ENCODE data around the gene CDRT4. TPM values are rescaled to one million over a fixed set of nuclear protein-coding genes. Genes with fewer than 3 reads are reported as not detected.
"Not testable (repeated sequence)": the region's sequence is repeated elsewhere in the genome, so short reads cannot be mapped to it uniquely, and the experiment has no call there.

Gene CDRT4
- total RNA-seq, 4 donors from 2014 or later: 2.1 to 18.9 (median 12.4) TPM

GRCh38 chr17:15507896-15508295 lies 40.5 kb upstream of the CDRT4 start:
- WGBS, 2 donors: 95 to 100% methylated on average over 3 of the region's 3 CpGs
- H3K4me1 ChIP-seq: peaks cover 0 to 39% (median 21%) of the 10 kb centered on the region in 4 donors
- no peaks in the 10 kb centered on the region for H3K9me3 ChIP-seq
- no peaks in the 10 kb centered on the region for H3K27me3 ChIP-seq
- H3K4me3 ChIP-seq: no peak overlapping the region
- TF ChIP-seq POLR2A (IDR thresholded peaks at IDR 0.05): no peak
- no peak for TF ChIP-seq EP300 (IDR thresholded peaks at IDR 0.05)
- no peak for TF ChIP-seq CTCF (IDR thresholded peaks at IDR 0.05)
- peak overlapping the region in 2 of 4 donors; percentile 20 to 25 for H3K27ac ChIP-seq
- DNase-seq (ENCODE audit: low spot score in 2 of 2): no peak
- peaks cover 0 to 4% (median 0%) of the 10 kb centered on the region in 3 donors for H3K36me3 ChIP-seq

GRCh38 chr17:15507001-15507400 lies 39.6 kb upstream of the CDRT4 start:
- Histone ChIP-seq H3K9me3 (no peaks in the 10 kb centered on the region), H3K36me3 (peaks cover 0 to 4% (median 0%) of the 10 kb centered on the region in 3 donors), H3K4me3 (no peak overlapping the region), H3K27ac (no peak overlapping the region), H3K4me1 (peaks cover 0 to 36% (median 17%) of the 10 kb centered on the region in 4 donors), H3K27me3 (no peaks in the 10 kb centered on the region)
- no peak for TF ChIP-seq CTCF (IDR thresholded peaks at IDR 0.05)
- TF ChIP-seq EP300 (IDR thresholded peaks at IDR 0.05): no peak
- no peak for TF ChIP-seq POLR2A (IDR thresholded peaks at IDR 0.05)
- 97 to 98% methylated on average over 9 of the region's 9 CpGs for WGBS, 2 donors
- DNase-seq (ENCODE audit: low spot score in 2 of 2): no peak

- DNase-seq (ENCODE audit: low spot score in 2 of 2); H3K27ac ChIP-seq; H3K27me3 ChIP-seq; H3K9me3 ChIP-seq; H3K4me3 ChIP-seq; H3K36me3 ChIP-seq: not testable (repeated sequence)
- 91 to 100% methylated on average over 1 to 7 of the region's 32 CpGs for WGBS, 2 donors
- peaks cover 0 to 31% (median 13%) of the 10 kb centered on the region in 4 donors for H3K4me1 ChIP-seq
Measured at GRCh38 chr17:15505708-15506107, 38.3 kb upstream of the CDRT4 start.

GRCh38 chr17:15503731-15504130 lies 36.3 kb upstream of the CDRT4 start:
- Histone ChIP-seq H3K9me3 (no peaks in the 10 kb centered on the region), H3K36me3 (peaks cover 0 to 4% (median 0%) of the 10 kb centered on the region in 3 donors), H3K4me3 (no peak overlapping the region), H3K4me1 (peaks cover 0 to 26% (median 6%) of the 10 kb centered on the region in 4 donors), H3K27me3 (no peaks in the 10 kb centered on the region), H3K27ac (peak overlapping the region in 3 of 4 donors; percentile 69 to 94 (median 90))
- 75 to 79% methylated on average over 2 of the region's 2 CpGs for WGBS, 2 donors
- TF ChIP-seq POLR2A (IDR thresholded peaks at IDR 0.05) (no peak), EP300 (IDR thresholded peaks at IDR 0.05) (no peak), CTCF (IDR thresholded peaks at IDR 0.05) (no peak)
- no peak for DNase-seq (ENCODE audit: low spot score in 2 of 2)

GRCh38 chr17:15502369-15503112 lies 35.1 kb upstream of the CDRT4 start:
- Histone ChIP-seq H3K4me3 (peak overlapping the region; percentile 21 to 53 (median 36)), H3K36me3 (peaks cover 0 to 4% (median 0%) of the 10 kb centered on the region in 3 donors), H3K4me1 (peaks cover 0 to 26% (median 6%) of the 10 kb centered on the region in 4 donors), H3K9me3 (no peaks in the 10 kb centered on the region), H3K27me3 (no peaks in the 10 kb centered on the region), H3K27ac (peak overlapping the region; percentile 69 to 94 (median 82))
- 6 to 8% methylated on average over 32 of the region's 32 CpGs for WGBS, 2 donors
- peak; percentile 90 to 94 for DNase-seq (ENCODE audit: low spot score in 2 of 2)
- TF ChIP-seq CTCF (IDR thresholded peaks at IDR 0.05): peak; percentile 81 to 94 (median 94)
- TF ChIP-seq EP300 (IDR thresholded peaks at IDR 0.05): peak; percentile 40 to 85
- peak in 1 of 2 donors; percentile 36 for TF ChIP-seq POLR2A (IDR thresholded peaks at IDR 0.05)
